Stimulated activated CD8-positive, alpha-beta memory T cell treated with anti-CD3 and anti-CD28 coated beads, Interleukin-15, amount 100 ng/mL, for 24 hours (primary cell): ENCODE data around the gene DIP2C.
"Not testable (repeated sequence)": the region's sequence is repeated elsewhere in the genome, so short reads cannot be mapped to it uniquely, and the experiment has no call there.

Experiments used
- DNase-seq: peaks from one replicate; pipeline ENCODE4 v3.0.0-alpha.2; 2020; ENCODE audit warnings: low read depth

DIP2C gene

GRCh38 chr10:532331-532730, 157.1 kb downstream of the DIP2C start:
- not testable (repeated sequence) for DNase-seq

DNA sequence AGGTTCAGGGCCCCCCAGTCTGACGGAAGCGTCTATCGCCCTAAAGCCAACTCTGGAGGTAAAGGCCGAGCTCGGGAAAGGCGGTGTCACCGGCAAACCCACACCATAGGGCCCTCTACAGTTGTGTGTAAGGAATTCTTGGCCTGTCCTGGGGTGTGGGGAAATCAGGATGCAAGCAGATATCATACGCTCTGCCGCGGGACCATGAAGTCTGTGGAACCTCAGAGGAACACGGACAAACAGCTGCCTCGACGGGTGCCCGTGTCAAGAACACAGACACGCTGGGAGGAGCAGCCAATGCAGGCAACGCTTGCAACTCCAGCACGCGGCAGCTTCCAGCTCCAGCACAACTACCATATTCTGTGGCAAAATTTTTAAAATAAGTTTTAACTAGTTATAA, 157.9 kb downstream of the DIP2C start:
- DNase-seq, result no peak

- DNase-seq, result no peak
Observed at GRCh38 chr10:530717-531116, 158.8 kb downstream of the DIP2C start.

- DNase-seq, result no peak
Observed at GRCh38 chr10:529468-530230, 159.8 kb downstream of the DIP2C start.

GRCh38 chr10:528173-529165, 161.0 kb downstream of the DIP2C start:
- no peak for DNase-seq

GRCh38 chr10:527416-527815, 162.1 kb downstream of the DIP2C start:
- DNase-seq, result no peak

DNA sequence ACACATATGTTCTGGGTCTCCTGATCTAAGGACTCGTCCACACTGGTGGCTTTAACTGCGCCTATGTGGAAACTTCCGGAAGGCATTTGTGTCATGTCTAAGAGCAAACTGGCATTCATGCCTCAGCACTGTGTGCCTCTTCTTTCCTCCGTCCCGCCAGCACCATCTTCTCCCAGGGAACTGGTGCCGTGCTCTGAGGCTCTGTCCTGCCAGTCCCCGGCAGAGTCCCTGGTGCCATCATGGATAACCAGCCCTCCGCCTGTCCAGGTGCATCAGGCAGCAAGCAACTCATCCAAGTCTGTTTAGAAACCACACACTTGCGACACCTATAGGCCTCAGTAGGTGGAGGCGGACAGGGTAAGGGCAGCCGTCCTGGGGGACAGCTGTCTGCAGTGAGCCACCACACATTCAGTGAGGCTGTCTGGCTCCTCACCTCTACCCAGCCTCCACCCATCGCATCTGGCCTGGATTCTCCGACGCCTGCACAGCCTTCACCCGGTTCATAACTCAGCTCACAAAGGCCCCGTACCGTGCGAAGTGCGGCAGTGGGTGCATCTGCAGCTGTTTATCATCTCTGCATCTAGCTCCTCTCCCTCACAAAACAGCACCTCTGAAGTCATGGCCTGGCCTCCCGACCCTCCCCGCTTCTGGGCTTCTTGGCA, 162.7 kb downstream of the DIP2C start:
- no peak for DNase-seq

- no peak for DNase-seq
Observed at GRCh38 chr10:525565-526315, 163.7 kb downstream of the DIP2C start.

DNA sequence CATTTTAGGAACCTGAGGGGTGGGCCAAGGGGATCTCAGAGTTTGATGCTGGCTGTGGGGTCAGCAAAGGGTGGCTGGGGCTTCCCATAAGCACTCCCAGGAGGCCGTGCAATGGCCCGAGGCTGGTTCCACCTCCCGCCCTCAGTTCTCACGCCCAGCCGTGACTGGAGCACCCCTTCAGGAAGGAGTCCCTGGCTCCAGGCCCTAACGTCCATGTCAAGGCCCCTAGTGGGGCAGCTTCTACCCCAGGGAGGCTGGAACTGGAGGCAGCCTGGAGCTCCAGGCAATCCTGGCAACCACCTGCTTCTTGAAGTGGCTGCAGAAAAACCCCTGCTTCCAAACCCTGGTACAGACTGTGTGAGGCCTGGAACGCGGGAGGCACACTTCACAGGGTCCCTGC, 165.5 kb downstream of the DIP2C start:
- no peak for DNase-seq

GRCh38 chr10:522350-522749, 167.1 kb downstream of the DIP2C start:
- DNase-seq, result no peak

- no peak for DNase-seq
Observed at GRCh38 chr10:521261-522250, 167.9 kb downstream of the DIP2C start.

DNA sequence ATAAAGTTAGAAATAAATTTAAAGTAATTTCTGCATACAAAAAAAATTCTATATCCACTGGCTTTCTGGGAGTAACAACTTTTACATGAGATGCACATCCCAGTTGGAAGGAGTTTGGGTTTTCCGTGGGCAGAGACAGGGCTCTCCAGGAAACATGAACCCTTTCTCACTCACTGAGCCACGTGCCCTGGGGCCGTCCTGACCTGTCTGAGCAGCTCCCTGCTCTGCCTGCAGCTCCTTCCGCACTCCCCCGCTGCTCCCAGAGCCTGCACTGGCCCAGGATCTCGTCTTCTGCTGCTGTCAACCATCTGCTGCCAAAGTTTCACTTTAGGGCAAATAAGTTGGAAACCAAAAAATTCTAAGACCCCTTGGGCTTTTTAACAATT, 169.1 kb downstream of the DIP2C start:
- no peak for DNase-seq

DNA sequence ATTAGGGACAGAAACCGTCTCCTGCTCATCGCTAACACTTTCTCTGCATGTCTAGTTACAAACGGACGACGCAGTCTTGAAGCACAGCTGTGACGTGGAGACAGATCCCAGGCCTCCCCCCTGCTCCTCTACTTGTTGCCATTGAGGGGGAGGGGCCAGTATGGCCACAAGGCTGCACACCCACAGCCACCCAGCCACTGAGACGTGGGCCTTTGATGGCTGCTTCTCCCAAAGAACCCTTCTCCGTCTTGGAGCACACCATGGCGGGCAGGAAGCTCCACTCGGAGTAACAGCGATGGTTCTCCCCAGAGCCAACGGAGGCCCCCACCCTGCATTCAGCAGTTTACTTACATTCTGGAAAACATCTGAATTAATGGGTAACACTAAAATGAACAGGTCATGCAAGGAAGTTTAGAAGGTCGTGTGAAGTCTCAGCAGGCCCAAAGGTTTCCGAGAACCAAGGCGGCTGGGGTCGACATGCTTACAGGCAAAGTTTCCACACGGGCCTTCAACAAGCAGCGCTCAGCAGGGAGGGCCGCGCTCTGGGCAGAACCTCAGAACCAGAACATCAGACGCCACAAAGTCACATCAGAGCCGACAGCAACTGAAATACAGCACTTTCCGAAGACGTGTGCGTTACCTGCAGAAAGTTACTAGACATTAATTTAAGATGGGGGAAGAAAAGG, 169.6 kb downstream of the DIP2C start:
- DNase-seq, result no peak

DNA sequence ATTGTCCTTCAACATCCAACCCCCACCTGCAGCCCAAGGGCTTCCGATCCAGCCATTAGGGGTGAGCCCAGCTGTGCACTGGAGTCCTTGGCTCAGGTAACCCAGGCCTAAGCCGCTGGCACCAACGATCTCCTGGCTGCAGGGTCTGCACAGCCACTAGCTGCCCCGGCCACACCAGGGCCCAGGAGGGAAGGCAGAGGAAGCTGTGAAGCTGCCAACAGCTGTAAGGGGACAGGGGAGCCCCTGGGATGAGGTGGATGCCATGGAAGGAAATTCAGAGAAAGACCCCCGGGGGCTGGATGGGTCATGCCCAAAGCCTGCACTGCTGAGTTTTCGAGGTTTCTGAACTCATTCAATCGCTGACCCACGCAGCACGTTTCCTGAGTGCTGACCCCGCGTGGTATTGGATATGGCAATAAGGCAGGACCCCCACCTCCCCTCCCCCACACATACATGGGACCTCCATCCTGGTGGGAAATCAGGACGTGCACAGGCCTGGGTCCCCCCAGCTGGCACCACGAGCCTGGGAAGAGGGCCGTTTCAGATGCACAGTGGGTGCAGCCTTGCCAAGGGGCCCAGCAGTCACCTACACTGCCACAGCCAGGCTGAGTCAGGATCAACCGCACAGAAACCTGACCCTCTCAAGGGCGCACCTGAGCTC, 170.3 kb downstream of the DIP2C start:
- DNase-seq, result no peak

DNA sequence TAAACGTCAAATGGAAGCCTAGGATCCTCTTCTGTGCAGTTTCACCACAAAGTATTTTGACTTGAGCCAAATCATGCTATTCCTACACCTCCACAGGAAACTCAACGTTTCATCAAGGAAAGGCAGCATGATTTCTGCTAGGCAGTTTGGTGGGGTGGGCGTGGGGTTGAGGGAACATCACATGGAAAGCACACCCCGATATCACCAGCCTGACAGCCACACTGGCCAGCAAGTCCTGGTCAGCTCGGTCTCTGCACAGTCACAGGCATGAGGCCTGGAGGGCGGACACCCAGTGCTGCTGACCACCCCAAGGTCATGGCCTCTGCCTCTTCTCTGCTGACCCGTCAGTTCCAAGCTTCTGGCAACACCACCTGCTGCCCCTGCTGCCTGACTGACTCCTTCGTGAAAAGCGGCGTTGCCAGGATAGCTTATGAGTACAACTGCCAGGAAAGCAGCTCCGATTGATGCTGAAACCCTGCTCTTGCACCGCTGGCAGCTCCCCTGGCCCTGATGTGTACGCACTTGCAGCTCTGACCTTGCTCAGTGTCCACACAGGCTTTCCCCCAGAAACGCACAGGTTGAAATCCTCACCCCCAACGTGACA, 171.5 kb downstream of the DIP2C start:
- DNase-seq, result no peak

GRCh38 chr10:517241-517830, 172.1 kb downstream of the DIP2C start:
- DNase-seq, result no peak

- DNase-seq, result no peak
Observed at GRCh38 chr10:516764-517163, 172.7 kb downstream of the DIP2C start.

DNA sequence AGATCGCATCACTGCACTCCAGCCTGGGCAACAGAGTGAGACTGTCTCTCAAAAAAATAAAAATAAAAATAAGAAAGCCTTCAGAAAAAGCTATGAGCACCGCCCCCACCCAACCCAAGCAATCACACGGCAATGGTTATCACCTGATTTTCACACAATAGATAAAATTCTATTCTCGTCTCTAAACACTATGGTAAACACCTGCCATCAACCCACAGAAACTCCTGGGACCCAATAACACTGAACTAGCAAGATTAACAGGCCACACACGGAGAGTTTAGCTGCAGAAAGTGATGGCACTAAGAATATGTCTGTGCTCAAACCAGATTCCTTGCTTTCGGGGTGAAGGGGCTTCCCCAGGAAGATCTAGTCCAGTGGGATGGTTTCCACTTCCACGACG, 173.8 kb downstream of the DIP2C start:
- no peak for DNase-seq
